NCI-H748 (cell line): ENCODE measurements around the gene CPLX4.

ENCODE experiments used
- DNase-seq: peaks from one replicate; lab custom pipeline; 2025; ENCODE audit not compliant: unreplicated experiment; lab: John Stamatoyannopoulos, UW

Gene CPLX4, protein sequence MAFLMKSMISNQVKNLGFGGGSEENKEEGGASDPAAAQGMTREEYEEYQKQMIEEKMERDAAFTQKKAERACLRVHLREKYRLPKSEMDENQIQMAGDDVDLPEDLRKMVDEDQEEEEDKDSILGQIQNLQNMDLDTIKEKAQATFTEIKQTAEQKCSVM

DNA sequence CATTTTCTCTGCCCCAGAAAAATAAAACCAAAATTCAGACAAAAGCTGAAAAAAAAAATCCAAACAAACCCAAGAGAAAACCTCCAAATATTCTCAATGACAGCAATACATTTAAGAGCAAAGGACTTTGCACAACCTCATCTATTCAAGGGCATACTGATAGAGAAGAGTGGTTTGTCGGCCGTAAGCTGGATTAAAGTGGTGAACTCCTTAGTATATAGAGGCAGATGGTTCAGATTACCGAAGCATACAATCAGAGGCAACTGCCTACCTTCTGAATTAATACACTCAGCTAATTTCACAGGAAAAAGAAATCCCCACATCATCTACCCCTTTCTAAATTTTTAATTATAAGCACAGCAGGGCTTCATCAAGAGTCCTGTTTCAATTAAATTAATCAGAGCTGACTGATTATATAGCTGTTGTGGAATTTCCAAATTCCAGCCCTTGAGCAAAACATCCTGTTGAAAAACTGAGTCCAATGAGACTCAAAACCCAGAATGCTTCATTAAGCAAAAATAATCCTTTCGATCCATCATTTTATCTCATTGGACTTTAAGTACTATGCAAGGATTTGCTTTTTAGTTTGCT lies at the start of gene CPLX4:
CPLX4 (minus strand) TSS at position 190 of the 591 bp plus-strand sequence; CDS start at position 3, 187 bp downstream.
- DNase-seq: no peak

DNA sequence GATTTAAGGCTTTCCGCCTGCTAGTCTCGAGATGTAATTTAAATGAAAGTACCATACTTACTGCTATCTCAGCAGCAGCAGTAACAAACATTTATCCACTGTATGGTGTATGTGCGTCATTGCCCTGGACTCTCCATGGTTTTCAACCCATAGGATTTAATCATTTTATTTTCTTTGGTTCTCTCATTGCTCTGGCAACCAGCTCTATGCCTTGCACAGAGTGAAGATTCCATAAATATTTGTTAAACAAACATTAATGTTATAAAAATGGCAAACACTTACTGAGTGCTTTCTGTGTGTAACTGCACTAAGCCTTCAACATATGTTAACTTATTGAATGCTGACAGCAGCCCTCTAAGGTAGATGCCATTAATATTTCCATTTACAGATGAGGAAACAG lies 41.9 kb upstream of the CPLX4 start:
- peak; percentile 49 for DNase-seq

DNA sequence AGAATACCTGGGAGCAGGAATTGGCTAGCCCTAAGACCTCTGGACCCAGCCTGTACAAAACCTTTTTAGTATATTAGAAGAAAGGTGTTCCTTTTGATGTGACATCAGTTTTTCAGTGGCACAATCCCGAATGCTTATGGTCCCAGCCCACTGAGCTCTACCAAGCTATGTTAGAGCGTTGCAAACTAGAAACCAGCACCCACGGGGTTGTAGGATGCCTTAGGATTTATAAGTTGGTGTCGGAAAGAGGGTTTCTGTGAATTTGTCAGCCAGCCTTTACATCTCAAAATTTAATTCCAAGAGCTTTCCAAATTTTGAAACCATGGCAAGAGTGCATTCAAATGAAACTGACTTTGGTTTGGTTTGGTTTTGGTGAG lies 41.1 kb upstream of the CPLX4 start:
- peak; percentile 87 for DNase-seq

DNA sequence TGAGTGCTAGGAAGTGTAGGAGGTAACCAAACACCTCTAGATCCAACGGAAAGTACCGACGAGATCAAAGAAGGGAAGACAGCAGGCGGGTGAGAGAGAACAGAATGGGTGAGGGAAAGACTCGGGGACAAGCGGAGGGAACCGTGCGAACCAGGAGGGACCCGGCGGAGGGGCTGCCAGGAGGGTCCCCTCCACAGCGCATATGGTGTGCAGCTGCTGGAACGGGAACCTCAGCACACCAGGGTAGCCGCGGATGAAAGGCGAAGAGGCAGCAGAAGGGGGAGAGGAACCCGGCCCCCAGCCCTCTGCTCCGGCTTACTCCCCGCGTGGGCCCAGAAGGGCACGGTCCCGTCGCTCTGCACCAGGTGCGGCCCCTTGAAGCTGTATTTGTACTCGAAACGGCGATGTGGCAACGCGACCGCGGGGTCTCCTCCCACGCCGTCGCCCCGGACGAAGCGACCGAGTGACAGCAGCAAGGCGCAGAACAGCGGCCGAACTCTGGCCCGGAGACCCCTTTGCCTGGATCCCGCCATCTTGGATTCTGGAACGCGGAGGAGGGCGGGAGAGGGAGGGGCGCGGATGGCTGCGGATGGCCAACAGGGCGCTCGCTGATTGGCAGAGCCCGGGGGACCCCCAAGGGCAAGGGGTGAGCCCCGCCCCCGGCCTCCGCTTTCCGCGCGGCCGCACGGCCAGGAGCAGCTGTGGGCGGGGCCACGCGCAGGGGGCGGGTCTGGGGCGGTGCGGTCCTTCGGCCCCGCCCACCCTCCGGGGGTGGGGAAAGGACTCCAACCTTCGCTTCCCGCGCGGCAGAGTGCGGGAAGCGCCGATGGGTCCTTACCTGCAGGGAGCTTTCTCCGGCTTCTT lies 40.5 kb upstream of the CPLX4 start, which contains the start of gene LMAN1:
LMAN1 (minus strand) TSS at position 554 of the 864 bp plus-strand sequence; CDS start at position 533, 21 bp downstream.
- DNase-seq: peak; percentile 97

DNA sequence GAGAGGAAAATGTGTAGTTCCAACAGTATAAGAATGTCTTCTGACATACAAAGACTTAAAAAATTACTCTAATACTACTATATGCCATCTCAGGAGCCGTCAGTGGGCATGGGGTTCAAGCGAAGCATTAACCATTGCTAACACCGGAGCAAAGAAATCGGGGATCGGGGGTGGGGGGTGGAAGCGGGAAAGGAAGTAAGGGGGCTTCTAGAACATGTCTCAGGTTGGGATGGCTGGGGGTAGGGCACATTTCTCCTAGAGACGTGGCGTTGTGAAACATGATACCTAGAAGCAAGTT lies 39.9 kb upstream of the CPLX4 start:
- DNase-seq: no peak

DNA sequence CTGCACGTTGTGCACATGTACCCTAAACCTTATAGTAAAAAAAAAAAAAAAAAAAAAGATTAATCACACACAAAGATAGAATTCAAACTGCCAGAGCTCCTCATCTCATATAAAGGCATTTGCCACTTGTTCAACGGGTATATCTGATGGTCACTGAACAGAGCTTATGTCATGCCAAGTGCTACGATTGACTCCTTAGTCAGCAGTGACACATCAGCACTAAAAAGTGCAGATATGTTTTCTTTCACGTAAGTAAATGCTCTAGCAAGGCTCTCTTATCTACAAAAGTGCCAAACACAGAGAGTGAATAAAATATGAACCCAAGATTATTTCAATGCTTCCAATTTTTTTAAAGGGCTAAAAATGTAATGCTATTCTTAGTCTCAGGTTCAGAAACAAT lies 39.5 kb upstream of the CPLX4 start:
- DNase-seq: peak; percentile 23

DNA sequence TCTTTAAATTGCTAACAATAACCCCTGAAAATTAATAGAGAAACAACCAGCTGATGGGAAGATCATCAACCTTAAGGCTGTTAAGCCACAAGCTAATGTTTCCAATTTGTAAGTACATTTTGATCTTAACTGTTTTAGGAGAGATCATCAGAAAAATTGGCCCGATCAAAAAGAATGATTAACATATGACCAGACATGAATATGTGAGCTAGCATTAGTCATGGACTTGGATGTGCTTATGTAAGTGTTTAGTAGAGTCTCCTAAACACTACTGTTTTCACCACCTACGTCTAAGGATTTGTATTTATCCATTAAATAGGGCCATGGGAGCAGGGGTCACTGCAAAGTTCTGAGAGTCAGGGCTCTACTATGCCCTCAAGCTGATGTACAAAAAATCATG lies 36.3 kb upstream of the CPLX4 start:
- no peak for DNase-seq

DNA sequence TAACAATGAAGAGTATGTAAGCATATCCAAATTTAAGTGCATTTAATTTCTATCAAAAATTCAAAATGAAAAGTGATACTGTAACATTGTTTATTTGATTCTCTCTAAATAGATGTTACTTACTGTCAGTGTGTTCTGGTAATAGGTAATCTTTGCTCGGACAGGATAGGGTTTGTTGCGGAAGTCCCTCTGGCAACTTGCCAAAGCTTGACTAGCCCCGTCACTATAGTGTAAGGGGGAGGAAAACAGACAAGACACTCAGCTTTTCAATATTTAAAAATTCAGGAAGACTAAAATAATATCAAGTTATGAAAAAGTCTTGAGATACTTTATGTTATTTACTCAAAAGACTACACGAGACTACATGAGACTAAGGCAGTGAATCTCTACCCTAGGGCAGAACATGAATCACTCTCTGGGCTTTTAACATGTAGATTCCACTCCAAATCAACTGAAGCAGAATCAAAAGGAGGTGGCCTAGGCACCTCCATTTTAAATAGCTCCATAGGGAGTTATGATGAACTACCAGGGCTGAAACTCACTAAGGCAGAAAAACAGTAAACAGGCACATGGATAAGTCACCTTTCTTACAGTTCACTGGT lies 34.7 kb upstream of the CPLX4 start:
- DNase-seq: no peak

DNA sequence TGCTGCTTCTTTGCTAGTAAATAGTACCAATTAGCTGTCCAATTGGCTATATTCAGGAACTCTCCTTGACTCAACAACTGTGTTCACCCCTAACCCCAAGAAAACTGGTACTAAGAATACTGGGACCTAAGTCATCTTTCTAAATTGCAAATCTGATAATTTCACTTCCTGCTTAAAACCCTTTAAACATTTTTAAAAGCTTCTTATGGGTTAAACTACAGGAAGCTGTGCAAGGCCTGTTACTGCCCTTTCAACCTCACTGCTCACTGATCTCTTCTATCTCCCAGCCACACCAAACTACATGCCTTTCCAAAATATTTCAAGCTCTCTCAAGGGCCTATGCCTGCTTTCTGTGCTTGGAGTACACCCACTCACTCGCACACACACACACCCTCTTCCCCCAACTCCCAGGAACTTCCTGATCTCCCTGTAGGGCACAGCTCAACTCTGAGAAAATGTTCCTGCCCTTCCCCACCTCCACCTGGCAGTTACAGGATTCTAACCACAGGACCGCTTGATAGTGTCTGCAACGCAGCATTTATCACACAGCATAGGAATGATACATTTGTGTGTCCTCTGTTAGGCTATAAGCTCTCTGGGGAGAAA lies 33.9 kb upstream of the CPLX4 start:
- DNase-seq: no peak

DNA sequence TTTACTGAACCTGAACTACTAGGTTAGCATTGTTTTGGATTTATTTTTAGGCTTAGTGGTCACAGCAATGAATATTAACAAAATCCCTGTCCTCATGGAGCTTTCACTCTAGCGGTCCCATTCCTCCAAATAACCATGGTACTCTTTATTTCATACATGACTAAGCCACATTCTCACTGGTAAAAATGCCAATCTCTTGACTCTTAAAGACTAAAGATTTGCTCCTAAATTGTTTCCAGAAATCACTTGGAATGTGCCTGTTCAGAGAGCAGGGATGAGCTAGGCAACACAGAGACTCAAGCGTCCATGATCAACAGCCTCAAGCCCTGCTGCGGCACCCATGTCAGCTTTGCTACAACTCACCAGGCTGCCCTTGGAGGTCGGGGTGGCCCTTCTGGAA lies 27.1 kb upstream of the CPLX4 start:
- DNase-seq: no peak

DNA sequence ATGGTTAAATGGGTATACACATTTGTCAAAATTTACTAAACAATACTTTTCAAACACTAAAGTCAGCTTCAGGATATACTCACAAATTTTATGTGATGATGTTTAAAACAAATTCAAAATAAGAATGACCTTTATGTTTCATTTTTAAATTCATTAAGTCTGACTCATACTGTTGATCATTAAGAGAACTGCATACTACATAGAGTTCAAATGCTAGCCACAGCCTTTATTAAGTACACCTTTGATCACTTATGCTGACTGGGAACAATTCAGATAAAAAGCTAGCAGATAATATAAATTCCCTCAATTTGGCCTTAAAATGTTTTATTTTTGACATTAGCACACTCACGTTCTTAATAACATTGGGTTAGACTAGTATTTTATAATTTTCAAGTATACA lies 26.5 kb upstream of the CPLX4 start:
- DNase-seq: no peak

DNA sequence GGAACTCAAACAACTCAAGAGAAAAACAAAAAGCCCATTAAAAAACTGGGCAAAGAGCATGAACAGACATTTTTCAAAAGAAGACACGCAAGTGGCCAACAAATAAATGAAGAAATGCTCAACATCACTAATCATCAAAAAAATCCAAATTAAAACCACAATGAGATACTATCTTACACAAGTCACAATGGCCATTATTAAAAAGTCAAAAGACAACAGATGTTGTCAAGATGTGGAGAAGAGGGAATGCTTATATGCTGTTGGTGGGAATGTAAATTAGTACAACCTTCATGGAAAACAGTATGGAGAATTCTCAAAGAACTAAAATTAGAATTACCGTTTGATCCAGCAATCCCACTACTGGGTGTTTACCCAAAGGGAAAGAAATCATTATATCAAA lies 25.5 kb upstream of the CPLX4 start:
- no peak for DNase-seq

DNA sequence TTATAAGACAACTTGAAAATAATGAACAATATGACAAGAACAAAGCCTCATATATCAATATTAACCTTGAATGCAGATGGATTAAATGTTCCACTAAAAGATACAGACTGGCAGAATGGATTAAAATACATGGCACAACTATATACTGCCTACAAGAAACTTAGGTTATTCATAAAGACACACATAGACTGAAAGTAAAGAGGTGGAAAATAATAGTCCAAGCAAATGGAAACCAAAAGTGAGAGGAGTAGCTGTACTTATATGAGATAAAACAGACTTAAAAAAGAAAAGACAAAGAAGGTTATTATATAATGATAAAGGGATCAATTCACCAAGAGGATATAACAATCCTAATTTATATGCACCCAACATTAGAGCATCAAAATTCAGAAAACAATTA lies 22.4 kb upstream of the CPLX4 start:
- DNase-seq: no peak

DNA sequence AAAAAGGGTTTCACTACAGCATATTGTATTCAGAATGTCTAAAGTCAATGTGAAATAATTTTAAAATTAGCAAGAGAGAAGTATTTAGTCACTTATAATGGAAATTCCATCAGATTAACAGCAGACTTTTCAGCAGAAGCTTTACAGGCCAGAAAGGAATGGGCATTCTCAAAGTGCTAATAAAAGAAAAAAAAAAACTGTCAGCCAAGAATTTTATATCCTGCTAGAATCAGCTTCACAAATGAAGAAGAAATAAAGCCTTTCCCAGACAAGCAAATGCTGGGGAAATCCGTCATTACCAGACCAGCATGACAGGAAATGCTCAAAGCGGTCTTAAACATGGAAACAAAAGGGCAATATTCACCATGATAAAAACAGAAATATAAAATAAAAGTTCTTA lies 21.9 kb upstream of the CPLX4 start:
- no peak for DNase-seq

DNA sequence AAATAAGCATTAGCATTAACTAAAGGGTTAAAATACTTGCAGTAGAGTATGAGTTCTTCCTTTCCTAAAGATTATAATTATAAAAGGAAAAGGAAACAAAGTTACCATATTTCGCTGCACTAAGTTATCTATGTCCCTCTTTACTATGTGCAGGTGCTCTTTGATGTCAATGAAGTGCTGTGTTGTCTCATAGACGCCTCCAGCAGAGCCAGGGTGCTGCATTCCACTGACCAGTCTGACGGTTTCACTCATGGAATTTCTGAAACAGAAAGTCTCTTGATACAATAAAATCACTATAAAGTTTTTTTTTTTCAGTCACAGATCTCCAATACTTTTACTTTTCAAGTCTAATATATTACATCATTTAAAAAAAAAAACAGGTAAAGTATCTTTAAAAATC lies 14.5 kb upstream of the CPLX4 start:
- DNase-seq: no peak

DNA sequence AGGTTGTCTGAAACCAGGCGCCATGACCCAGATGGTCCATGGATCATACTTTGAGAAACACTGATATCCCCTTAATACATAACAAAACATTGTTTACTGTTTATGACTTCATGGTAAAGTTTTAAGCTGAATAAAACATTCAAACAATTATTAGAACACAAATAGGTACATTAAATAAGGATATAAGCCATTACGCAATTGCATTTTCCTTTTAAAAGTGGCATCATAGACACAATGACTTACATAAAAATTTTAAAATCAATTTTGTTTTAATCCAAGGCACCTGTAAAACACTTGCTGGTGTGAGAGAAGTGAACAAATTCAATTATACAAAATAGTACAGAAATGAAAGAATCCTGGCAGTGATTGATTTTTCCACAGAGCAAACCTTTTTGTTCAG lies 10.2 kb upstream of the CPLX4 start:
- no peak for DNase-seq

DNA sequence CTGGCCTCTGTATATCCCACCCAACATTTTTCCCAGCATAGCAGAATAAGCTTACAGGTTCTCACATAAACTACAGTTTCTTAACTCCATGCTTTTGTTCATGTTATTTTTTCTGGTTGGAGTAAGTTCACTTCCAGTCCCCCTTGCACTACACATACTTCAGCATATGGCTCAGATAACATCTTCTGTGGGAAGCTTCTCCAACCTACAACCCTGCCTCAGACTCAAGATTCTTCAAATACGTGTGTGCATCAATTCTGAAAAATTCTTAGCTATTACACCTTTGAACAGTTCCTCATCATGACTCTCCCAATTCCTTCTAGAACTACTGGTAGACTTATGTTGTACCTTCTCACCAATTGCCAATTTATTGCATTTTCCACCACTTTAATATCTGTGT lies 7.5 kb upstream of the CPLX4 start:
- no peak for DNase-seq

DNA sequence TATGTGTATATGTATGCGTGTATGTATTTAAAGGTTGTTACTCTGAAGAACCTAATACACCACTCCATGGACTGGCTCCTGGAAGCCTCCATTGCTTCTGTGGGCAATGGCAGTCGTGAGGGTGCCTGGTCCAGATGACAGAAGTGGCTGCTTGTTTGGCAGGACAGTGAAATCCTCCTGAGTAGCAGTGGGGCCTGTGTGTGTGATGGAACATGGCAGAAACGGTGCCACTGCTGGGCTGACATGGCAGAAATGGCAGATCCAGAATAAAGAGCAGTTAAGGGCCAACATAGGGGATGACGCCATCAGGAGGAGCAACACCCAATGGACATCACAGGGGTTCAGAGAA lies 6.1 kb upstream of the CPLX4 start:
- no peak for DNase-seq

DNA sequence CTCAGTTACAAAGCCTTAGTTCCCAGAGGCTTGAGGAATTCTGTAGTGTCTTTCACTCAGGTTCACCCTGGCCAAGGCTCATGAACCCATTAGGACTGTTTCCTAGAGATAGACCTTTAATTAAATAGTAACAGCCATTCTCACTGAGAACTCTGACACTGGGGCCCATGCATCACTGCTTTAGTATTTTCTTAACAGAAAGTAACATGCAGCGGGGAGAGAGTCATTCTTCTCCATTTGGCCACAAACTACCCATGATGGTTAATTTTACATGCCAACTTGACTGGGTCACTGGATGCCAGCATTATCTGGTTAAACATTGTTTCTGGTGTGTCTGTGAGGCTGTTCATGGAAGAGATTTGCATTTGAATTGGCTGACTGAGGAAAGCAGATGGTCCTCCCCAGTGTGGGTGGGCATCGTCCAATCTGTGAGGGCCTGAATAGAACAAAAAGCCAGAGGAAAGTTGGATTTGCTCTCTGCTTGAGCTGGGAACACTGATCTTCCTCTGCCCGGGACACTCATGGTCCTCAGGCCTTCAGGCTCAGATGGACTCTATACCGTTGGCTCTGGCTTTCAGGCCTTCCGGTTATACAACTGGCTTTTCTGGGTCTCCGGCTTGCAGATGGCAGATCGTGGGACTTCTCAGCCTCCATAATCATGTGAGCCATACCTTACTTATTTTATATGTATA lies 5.6 kb upstream of the CPLX4 start:
- DNase-seq: no peak

DNA sequence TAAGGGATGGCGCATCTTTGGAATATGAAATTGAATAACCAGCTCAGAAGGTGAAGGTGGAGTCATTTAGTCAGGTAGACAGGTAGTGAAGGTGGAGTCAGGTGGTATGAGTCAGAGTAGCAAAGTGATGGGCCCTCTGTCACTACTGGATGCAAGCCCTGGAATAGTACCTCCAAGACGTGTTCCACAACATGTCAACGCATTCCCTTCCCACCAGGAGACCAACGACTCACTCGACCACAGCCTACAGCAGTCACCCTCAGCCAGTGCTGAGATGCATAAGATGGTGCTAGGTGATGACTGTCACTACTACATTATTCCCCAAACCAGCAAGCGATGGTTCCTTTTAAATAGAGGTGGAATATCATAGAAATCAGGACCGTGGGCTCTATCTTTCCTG lies 6.8 kb downstream of the CPLX4 start:
- DNase-seq: no peak

DNA sequence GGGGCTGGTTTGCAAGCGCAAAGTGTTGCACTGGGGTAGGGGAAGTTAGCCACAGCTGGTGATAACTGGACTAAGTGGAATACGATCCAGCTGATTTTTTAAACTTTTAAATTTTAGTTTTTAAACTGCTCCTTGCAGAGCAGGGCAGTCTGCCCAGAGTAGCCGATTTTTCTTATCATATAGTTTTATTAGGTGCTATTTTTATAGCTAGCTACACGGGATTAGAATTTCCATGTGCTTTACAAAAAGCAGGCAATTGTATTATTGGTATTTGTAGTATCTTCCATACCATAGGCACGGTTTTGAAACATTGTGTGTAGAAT lies 9.6 kb downstream of the CPLX4 start:
- DNase-seq: no peak
